AG04450 (cell line): Measurements from ENCODE around the gene PGM5. TPM values are rescaled to one million over a fixed set of nuclear protein-coding genes. Genes with fewer than 3 reads are reported as not detected.

Experiments
- CTCF ChIA-PET: fragments of 300-600, 350-600 bp; formaldehyde crosslinking; extraction: SDS; loops from one replicate; lab custom pipeline; 2022; ENCODE audit warnings: antibody characterized with exemption, inconsistent platforms; lab: Charles Lee
- POLR2A ChIA-PET: fragments of 350-600 bp; formaldehyde crosslinking; extraction: SDS; loops from one replicate; lab custom pipeline; 2021; ENCODE audit warnings: antibody characterized with exemption, inconsistent platforms; lab: Yijun Ruan, JAX
- DNase-seq: peaks from one replicate; pipeline ENCODE4 v3.0.0-alpha.2; 2011; ENCODE audit warnings: low read depth, low spot score
- H3K27ac ChIP-seq: one replicate; pipeline ENCODE4 v1.5.1; 2012; ENCODE audit warnings: low read depth, low read length, control low read depth
- H3K27me3 ChIP-seq: one replicate; pipeline ENCODE4 v1.6.0; 2012; ENCODE audit warnings: low read length; ENCODE audit not compliant: control insufficient read depth, insufficient read depth
- H3K4me3 ChIP-seq: 2 replicates; pipeline ENCODE4 v1.5.1; 2011; ENCODE audit warnings: mild to moderate bottlenecking, low read depth, low read length, control low read depth
- H3K9me3 ChIP-seq: 2 replicates; pipeline ENCODE4 v1.5.1; 2012; ENCODE audit warnings: low read length; ENCODE audit not compliant: control insufficient read depth, insufficient read depth
- CTCF ChIP-seq: IDR thresholded peaks from 2 replicates; pipeline ENCODE4 v1.5.1; 2011; ENCODE audit warnings: low read depth, low read length, control low read depth, inconsistent platforms
- polyA plus RNA-seq: library from polyadenylated mRNA; depleted of rRNA; stranded (reverse); fragments of >200 nt; gene quantifications from 2 replicates; pipeline ENCODE4 v1.2.3, GENCODE V29; 2011

PGM5 gene
- polyA plus RNA-seq, 1 experiment, result 5.9 TPM

GRCh38 chr9:68470634-68471033, 114.2 kb downstream of the PGM5 start:
- no peaks in the 10 kb centered on the region for H3K27me3 ChIP-seq
- no peak for DNase-seq
- H3K4me3 ChIP-seq, result no peak overlapping the region
- CTCF ChIA-PET, result no interaction called here
- POLR2A ChIA-PET, result no interaction called here
- TF ChIP-seq CTCF, result no peak
- no peaks in the 10 kb centered on the region for H3K9me3 ChIP-seq
- no peak overlapping the region for H3K27ac ChIP-seq

- ChIA-PET POLR2A (no interaction called here), CTCF (no interaction called here)
- DNase-seq, result no peak
- no peak overlapping the region for H3K27ac ChIP-seq
- no peaks in the 10 kb centered on the region for H3K9me3 ChIP-seq
- no peaks in the 10 kb centered on the region for H3K27me3 ChIP-seq
- no peak overlapping the region for H3K4me3 ChIP-seq
- TF ChIP-seq CTCF, result no peak
Observed at GRCh38 chr9:68472119-68472518, 115.7 kb downstream of the PGM5 start.

GRCh38 chr9:68473790-68474189, 117.4 kb downstream of the PGM5 start:
- Histone ChIP-seq H3K27me3 (no peaks in the 10 kb centered on the region), H3K27ac (no peak overlapping the region), H3K9me3 (no peaks in the 10 kb centered on the region), H3K4me3 (no peak overlapping the region)
- no peak for TF ChIP-seq CTCF
- ChIA-PET POLR2A (no interaction called here), CTCF (no interaction called here)
- DNase-seq, result no peak

- H3K4me3 ChIP-seq, result no peak overlapping the region
- ChIA-PET CTCF (no interaction called here), POLR2A (no interaction called here)
- DNase-seq, result no peak
- H3K27me3 ChIP-seq, result no peaks in the 10 kb centered on the region
- no peak overlapping the region for H3K27ac ChIP-seq
- H3K9me3 ChIP-seq, result no peaks in the 10 kb centered on the region
- TF ChIP-seq CTCF, result no peak
Observed at GRCh38 chr9:68476422-68476821, 120.0 kb downstream of the PGM5 start.

- no peaks in the 10 kb centered on the region for H3K9me3 ChIP-seq
- no peak for TF ChIP-seq CTCF
- no peak for DNase-seq
- ChIA-PET POLR2A (no interaction called here), CTCF (no interaction called here)
- H3K4me3 ChIP-seq, result no peak overlapping the region
- no peaks in the 10 kb centered on the region for H3K27me3 ChIP-seq
- H3K27ac ChIP-seq, result no peak overlapping the region
Observed at GRCh38 chr9:68476847-68477246, 120.4 kb downstream of the PGM5 start.
